BLaER1 treated with 17β-estradiol and CSF1 and Interleukin-3, amounts not matched to agents 10 nM and 100 nM (cell line): ENCODE measurements around the gene NEK10.

Experiments used
- H3K27ac ChIP-seq, 11 experiments: shearing (Covaris generic); formaldehyde crosslinking; 2 replicates each; pipeline ENCODE4 v1.8.1; 2022
- H3K27me3 ChIP-seq, 11 experiments: shearing (Covaris generic); formaldehyde crosslinking; 2 replicates each; pipeline ENCODE4 v1.8.1; 2022
- H3K36me3 ChIP-seq, 11 experiments: shearing (Covaris generic); formaldehyde crosslinking; 2 replicates each; pipeline ENCODE4 v1.8.1; 2022
- H3K4me1 ChIP-seq, 10 experiments: shearing (Covaris generic); formaldehyde crosslinking; 2 replicates each; pipeline ENCODE4 v1.8.1; 2022
- H3K4me2 ChIP-seq, 11 experiments: shearing (Covaris generic); formaldehyde crosslinking; 2 replicates each; pipeline ENCODE4 v1.8.1; 2022
- H3K4me3 ChIP-seq, 10 experiments: shearing (Covaris generic); formaldehyde crosslinking; 2 replicates each; pipeline ENCODE4 v1.8.1; 2022
- H3K9ac ChIP-seq, 11 experiments: shearing (Covaris generic); formaldehyde crosslinking; 2 replicates each; pipeline ENCODE4 v1.8.1; 2022
- H3K9me3 ChIP-seq, 11 experiments: shearing (Covaris generic); formaldehyde crosslinking; replicated peaks in 1 of 11; 2 replicates each; pipeline ENCODE4 v1.8.1; 2022
- H4K20me1 ChIP-seq, 11 experiments: shearing (Covaris generic); formaldehyde crosslinking; 2 replicates each; pipeline ENCODE4 v1.8.1; 2022
- Cebpa-rat ChIP-seq, 11 experiments: shearing (Covaris generic); IDR thresholded peaks; 2 replicates each; pipeline ENCODE4 v1.8.1; 2022

Gene NEK10

GRCh38 chr3:27110020-27110419 lies 259.2 kb downstream of the NEK10 start:
- peak in 3 of 11 experiments; percentile 29 to 66 (median 63); a peak in 3 of 22 replicates for TF ChIP-seq Cebpa-rat (IDR thresholded peaks at IDR 0.05)
- H3K9me3 ChIP-seq, result no peaks in the 10 kb centered on the region
- H4K20me1 ChIP-seq, result no peaks in the 10 kb centered on the region
- peaks cover 0 to 12% (median 0%) of the 10 kb centered on the region in 10 experiments; a peak in 4 of 20 replicates for H3K4me1 ChIP-seq
- H3K27ac ChIP-seq, result no peak overlapping the region
- H3K36me3 ChIP-seq, result peaks cover 0 to 14% (median 0%) of the 10 kb centered on the region in 11 experiments; a peak in 3 of 22 replicates
- peaks cover 0 to 19% (median 0%) of the 10 kb centered on the region in 11 experiments; a peak in 3 of 22 replicates for H3K27me3 ChIP-seq
- no peak overlapping the region for H3K4me2 ChIP-seq
- H3K4me3 ChIP-seq, result no peak overlapping the region
- no peak overlapping the region for H3K9ac ChIP-seq

DNA sequence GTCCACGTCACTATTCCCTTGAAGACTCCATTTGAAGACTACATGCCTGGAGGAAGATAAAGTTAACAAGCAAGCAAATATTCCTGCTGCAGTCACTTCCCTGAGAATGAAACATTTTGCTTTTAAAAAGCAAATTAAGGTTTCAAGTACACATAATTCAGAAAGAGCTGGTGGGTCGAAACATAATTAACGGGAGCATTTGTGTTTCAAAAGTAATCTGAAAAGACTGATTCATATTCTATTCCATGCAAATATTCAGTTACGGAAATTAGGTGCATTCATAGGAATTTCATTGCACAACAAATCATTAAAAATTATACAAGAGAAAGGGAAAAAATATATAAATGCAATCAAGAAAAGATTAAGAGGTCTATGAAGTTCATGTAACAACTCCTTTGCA lies 260.9 kb downstream of the NEK10 start:
- H3K9me3 ChIP-seq, result no peaks in the 10 kb centered on the region
- H3K27me3 ChIP-seq, result peaks cover 0 to 36% (median 0%) of the 10 kb centered on the region in 11 experiments; a peak in 4 of 22 replicates
- TF ChIP-seq Cebpa-rat (IDR thresholded peaks at IDR 0.05), result no peak
- H3K4me3 ChIP-seq, result no peak overlapping the region
- peaks cover 0 to 14% (median 0%) of the 10 kb centered on the region in 11 experiments; a peak in 3 of 22 replicates for H3K36me3 ChIP-seq
- no peak overlapping the region for H3K9ac ChIP-seq
- no peak overlapping the region for H3K4me2 ChIP-seq
- no peaks in the 10 kb centered on the region for H3K4me1 ChIP-seq
- no peak overlapping the region for H3K27ac ChIP-seq
- H4K20me1 ChIP-seq, result no peaks in the 10 kb centered on the region

DNA sequence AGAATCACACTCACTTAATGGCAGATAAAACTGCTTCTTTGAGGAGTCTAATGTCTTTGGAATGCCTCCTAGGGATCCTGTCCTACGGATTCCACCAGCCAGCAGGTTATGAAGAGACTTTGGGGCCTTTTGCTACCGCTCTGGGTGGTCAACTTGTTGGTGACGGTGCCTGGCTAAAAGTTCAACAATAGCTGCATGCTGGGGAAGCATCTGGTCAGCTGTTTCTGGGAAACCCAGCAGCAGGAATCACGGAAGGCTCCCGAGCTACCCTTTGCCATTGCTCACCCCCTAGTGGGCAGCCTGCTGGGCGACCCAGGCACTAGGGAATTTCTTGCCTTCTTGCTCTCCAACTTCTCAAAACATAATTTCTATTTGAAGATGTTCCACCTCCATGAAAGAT lies 263.3 kb downstream of the NEK10 start:
- Histone ChIP-seq H3K4me3 (no peak overlapping the region), H3K36me3 (peaks cover 0 to 12% (median 0%) of the 10 kb centered on the region in 11 experiments; a peak in 3 of 22 replicates), H3K9me3 (peaks cover 0 to 7% (median 0%) of the 10 kb centered on the region in 11 experiments; a peak in 1 of 22 replicates), H3K27me3 (peaks cover 0 to 59% (median 0%) of the 10 kb centered on the region in 11 experiments; a peak in 4 of 22 replicates), H3K4me2 (no peak overlapping the region), H4K20me1 (no peaks in the 10 kb centered on the region), H3K27ac (no peak overlapping the region), H3K9ac (no peak overlapping the region), H3K4me1 (no peaks in the 10 kb centered on the region)
- no peak for TF ChIP-seq Cebpa-rat (IDR thresholded peaks at IDR 0.05)

DNA sequence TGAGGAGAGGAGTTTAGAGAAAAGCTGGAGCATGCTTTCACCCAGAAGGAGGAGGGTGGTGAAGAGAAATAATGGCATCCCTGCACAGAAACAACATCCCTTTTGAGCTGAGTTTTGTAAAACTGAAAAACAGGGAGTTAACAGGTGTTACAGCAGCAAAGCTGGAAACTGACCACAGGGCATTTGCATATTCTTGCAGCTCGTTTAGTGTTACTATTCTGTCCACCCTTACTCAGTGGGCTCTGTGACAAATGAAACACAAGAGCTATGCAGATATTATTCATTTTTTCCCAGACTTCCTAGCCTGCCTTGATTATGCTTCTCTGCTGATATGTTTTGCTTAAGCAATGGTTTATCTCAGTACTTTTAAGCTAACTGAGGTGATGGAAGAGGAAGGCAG lies 272.0 kb downstream of the NEK10 start:
- Histone ChIP-seq H4K20me1 (peaks cover 0 to 6% (median 0%) of the 10 kb centered on the region in 11 experiments; a peak in 4 of 22 replicates), H3K27ac (no peak overlapping the region), H3K4me1 (peaks cover 18 to 35% (median 24%) of the 10 kb centered on the region in 10 experiments), H3K4me2 (peak overlapping the region in 1 of 11 experiments; percentile 86; a peak in 2 of 22 replicates), H3K9ac (no peak overlapping the region), H3K4me3 (no peak overlapping the region), H3K27me3 (peaks cover 0 to 80% (median 0%) of the 10 kb centered on the region in 11 experiments; a peak in 8 of 22 replicates), H3K9me3 (peaks cover 0 to 12% (median 5%) of the 10 kb centered on the region in 11 experiments; a peak in 13 of 22 replicates), H3K36me3 (no peaks in the 10 kb centered on the region)
- no peak for TF ChIP-seq Cebpa-rat (IDR thresholded peaks at IDR 0.05)

DNA sequence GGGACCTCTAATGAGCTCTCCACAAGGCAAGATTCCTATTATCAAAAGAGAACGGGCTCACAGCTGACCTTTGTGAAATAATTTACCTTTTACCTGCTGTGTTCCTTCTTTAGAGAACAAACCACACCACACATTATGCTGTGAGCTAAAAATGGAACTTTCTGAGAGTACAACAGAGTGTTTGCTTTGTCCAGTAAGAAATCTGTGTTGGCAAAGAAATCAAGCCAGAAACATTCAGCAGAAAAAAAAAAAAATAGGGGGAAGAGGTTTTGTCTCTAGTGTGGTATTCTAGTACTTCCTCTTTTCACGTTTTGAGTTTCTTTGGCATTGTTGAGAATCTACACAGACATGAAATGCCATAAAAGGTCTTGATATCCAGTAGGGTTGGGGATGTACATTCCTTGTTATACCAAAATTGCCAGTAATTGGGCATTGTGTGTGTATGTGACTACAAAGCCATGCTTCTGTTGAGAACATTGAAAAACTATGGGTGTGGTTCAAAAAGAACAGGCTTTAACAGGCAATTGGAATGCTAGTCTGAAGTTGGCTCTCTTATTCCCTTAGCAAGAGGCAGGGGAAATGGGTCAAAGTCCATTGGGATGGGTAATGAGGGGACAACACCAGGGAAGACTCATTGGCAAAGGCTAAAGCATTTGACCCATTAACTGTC lies 273.5 kb downstream of the NEK10 start:
- Histone ChIP-seq H3K4me2 (peak overlapping the region; percentile 60 to 89 (median 70)), H3K9ac (no peak overlapping the region), H3K9me3 (peaks cover 7 to 23% (median 16%) of the 10 kb centered on the region in 11 experiments; a peak in 17 of 22 replicates), H4K20me1 (peaks cover 0 to 6% (median 0%) of the 10 kb centered on the region in 11 experiments; a peak in 4 of 22 replicates), H3K27me3 (peaks cover 0 to 78% (median 0%) of the 10 kb centered on the region in 11 experiments; a peak in 8 of 22 replicates), H3K4me3 (0 out of 20 replicates have a peak overlapping the region, but pooled peaks of 1 of the 10 experiments have one; percentile 9), H3K36me3 (no peaks in the 10 kb centered on the region), H3K27ac (no peak overlapping the region), H3K4me1 (peaks cover 18 to 35% (median 24%) of the 10 kb centered on the region in 10 experiments)
- no peak for TF ChIP-seq Cebpa-rat (IDR thresholded peaks at IDR 0.05)

DNA sequence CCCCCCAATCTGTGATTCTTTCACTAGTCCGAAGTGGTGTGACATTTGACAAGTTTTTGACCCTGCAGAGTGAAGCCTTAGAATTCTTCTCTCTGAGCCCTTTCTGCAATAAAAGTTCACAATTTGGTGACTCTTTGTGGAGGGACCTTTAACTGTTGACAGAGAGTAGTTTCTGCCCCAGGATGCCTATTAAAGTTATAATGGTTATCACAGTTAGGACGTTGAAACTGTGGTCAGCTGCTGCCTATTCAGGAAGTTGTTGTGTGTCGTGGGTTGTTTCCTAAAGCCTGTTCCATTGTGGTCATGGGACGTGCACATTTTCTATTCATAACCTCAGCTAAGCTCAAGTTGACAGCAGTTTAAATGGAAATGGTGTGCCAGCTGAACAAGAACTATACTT lies 274.5 kb downstream of the NEK10 start:
- H4K20me1 ChIP-seq, result peaks cover 0 to 6% (median 0%) of the 10 kb centered on the region in 11 experiments; a peak in 4 of 22 replicates
- no peak overlapping the region for H3K27ac ChIP-seq
- no peak overlapping the region for H3K9ac ChIP-seq
- TF ChIP-seq Cebpa-rat (IDR thresholded peaks at IDR 0.05), result no peak
- peaks cover 7 to 18% (median 16%) of the 10 kb centered on the region in 11 experiments; a peak in 17 of 22 replicates for H3K9me3 ChIP-seq
- H3K4me1 ChIP-seq, result peaks cover 18 to 35% (median 24%) of the 10 kb centered on the region in 10 experiments
- peak overlapping the region; percentile 60 to 89 (median 70) for H3K4me2 ChIP-seq
- H3K36me3 ChIP-seq, result no peaks in the 10 kb centered on the region
- peaks cover 0 to 80% (median 0%) of the 10 kb centered on the region in 11 experiments; a peak in 8 of 22 replicates for H3K27me3 ChIP-seq
- H3K4me3 ChIP-seq, result no peak overlapping the region; a peak in 1 of 20 replicates

DNA sequence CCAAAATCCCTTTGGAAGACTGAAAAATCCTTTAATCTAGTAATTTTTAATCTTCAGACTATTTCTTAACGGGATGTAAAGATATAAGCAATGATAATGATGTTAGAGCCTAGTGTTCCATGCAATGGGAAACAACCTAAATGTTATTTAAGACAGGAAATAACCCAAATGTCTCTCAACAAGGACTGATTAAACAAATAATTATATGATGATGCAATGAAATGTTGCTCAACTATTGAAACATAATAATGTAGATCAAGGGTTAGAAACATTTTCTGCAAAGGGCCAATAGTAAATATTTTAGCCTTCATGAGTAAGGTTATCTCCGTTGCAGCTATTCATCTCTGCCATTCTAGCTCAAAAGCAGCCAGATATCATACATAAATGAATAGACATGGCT lies 275.4 kb downstream of the NEK10 start:
- peaks cover 18 to 35% (median 24%) of the 10 kb centered on the region in 10 experiments for H3K4me1 ChIP-seq
- peaks cover 0 to 81% (median 0%) of the 10 kb centered on the region in 11 experiments; a peak in 8 of 22 replicates for H3K27me3 ChIP-seq
- H4K20me1 ChIP-seq, result peaks cover 0 to 6% (median 0%) of the 10 kb centered on the region in 11 experiments; a peak in 4 of 22 replicates
- no peak overlapping the region for H3K27ac ChIP-seq
- no peaks in the 10 kb centered on the region for H3K36me3 ChIP-seq
- H3K4me2 ChIP-seq, result peak overlapping the region in 5 of 11 experiments; percentile 63 to 89 (median 77); a peak in 7 of 22 replicates
- TF ChIP-seq Cebpa-rat (IDR thresholded peaks at IDR 0.05), result no peak; a peak in 1 of 22 replicates
- H3K4me3 ChIP-seq, result no peak overlapping the region
- H3K9me3 ChIP-seq, result peaks cover 7 to 18% (median 16%) of the 10 kb centered on the region in 11 experiments; a peak in 17 of 22 replicates
- no peak overlapping the region for H3K9ac ChIP-seq

- Histone ChIP-seq H3K4me1 (peaks cover 12 to 19% (median 15%) of the 10 kb centered on the region in 10 experiments), H3K9me3 (peaks cover 7 to 18% (median 16%) of the 10 kb centered on the region in 11 experiments; a peak in 17 of 22 replicates), H3K36me3 (no peaks in the 10 kb centered on the region), H4K20me1 (peaks cover 0 to 4% (median 0%) of the 10 kb centered on the region in 11 experiments; a peak in 4 of 22 replicates), H3K9ac (no peak overlapping the region), H3K27me3 (peaks cover 0 to 84% (median 0%) of the 10 kb centered on the region in 11 experiments; a peak in 8 of 22 replicates), H3K4me3 (no peak overlapping the region), H3K4me2 (no peak overlapping the region), H3K27ac (no peak overlapping the region)
- TF ChIP-seq Cebpa-rat (IDR thresholded peaks at IDR 0.05), result no peak
Observed at GRCh38 chr3:27090275-27091041, 278.7 kb downstream of the NEK10 start.
